IMR-90 (cell line): ENCODE data around the gene SMOC1. TPM values are rescaled to one million over a fixed set of nuclear protein-coding genes. Genes with fewer than 3 reads are reported as not detected.

Experiments used
- ATAC-seq: fragments of 200-7000 bp; cut with Tn5 transposase; 2 replicates; pipeline ENCODE4 v1.9.1; 2020; ENCODE audit warnings: low read depth, mild to moderate bottlenecking, moderate library complexity
- BruUV-seq: library from RNA; stranded (reverse); fragments of 400-500 nt; replicated peaks from 2 replicates; lab custom pipeline; 2021; lab: Mats Ljungman, UMichigan
- CTCF ChIA-PET: fragments of 300-600 bp; formaldehyde crosslinking; extraction: SDS; loops from one replicate; lab custom pipeline; 2021; ENCODE audit warnings: antibody characterized with exemption; lab: Yijun Ruan, JAX
- POLR2A ChIA-PET: fragments of 300-600 bp; sonication (Branson Sonifier 250); formaldehyde crosslinking; loops from one replicate; lab custom pipeline; 2022; ENCODE audit warnings: antibody characterized with exemption; ENCODE audit not compliant: unreplicated experiment; lab: Charles Lee
- DNase-seq: peaks from one replicate; pipeline ENCODE4 v3.0.0; 2013
- H2AFZ ChIP-seq: replicated peaks from 2 replicates; pipeline ENCODE3; 2013; ENCODE audit warnings: low read length, mild to moderate bottlenecking; ENCODE audit not compliant: poor library complexity
- H2AK5ac ChIP-seq: 2 replicates; pipeline ENCODE4 v1.6.1; 2013; ENCODE audit warnings: low read depth, low read length, inconsistent platforms
- H2AK9ac ChIP-seq: replicated peaks from 2 replicates; pipeline ENCODE3; 2013; ENCODE audit warnings: mild to moderate bottlenecking, low read depth, low read length, moderate library complexity; ENCODE audit not compliant: poor library complexity
- H2BK120ac ChIP-seq: 2 replicates; pipeline ENCODE4 v1.6.1; 2013; ENCODE audit warnings: low read depth, low read length, inconsistent platforms
- H2BK15ac ChIP-seq: 3 replicates; pipeline ENCODE4 v1.6.1; 2013; ENCODE audit warnings: low read depth, low read length, inconsistent platforms
- H2BK20ac ChIP-seq: 2 replicates; pipeline ENCODE4 v1.6.1; 2013; ENCODE audit warnings: low read depth, mild to moderate bottlenecking, inconsistent platforms, low read length, moderate library complexity
- H2BK5ac ChIP-seq: 2 replicates; pipeline ENCODE4 v1.6.1; 2013; ENCODE audit warnings: mild to moderate bottlenecking, low read depth, low read length, inconsistent platforms; ENCODE audit not compliant: poor library complexity, severe bottlenecking
- H3K14ac ChIP-seq: replicated peaks from 2 replicates; pipeline ENCODE4 v1.6.1; 2013; ENCODE audit warnings: low read depth, low read length, inconsistent platforms
- H3K18ac ChIP-seq: 2 replicates; pipeline ENCODE4 v1.6.1; 2013; ENCODE audit warnings: low read depth, low read length, control low read depth
- H3K23ac ChIP-seq: 2 replicates; pipeline ENCODE4 v1.6.1; 2013; ENCODE audit warnings: low read depth, low read length, inconsistent platforms
- H3K27ac ChIP-seq: 2 replicates; pipeline ENCODE4 v1.5.1; 2013; ENCODE audit warnings: mild to moderate bottlenecking, control low read depth, low read length; ENCODE audit not compliant: insufficient read depth
- H3K27me3 ChIP-seq: 2 replicates; pipeline ENCODE4 v1.6.1; 2013; ENCODE audit warnings: low read length; ENCODE audit not compliant: control insufficient read depth, insufficient read depth
- H3K36me3 ChIP-seq: 2 replicates; pipeline ENCODE4 v1.6.1; 2013; ENCODE audit warnings: low read length, mixed read lengths; ENCODE audit not compliant: control insufficient read depth, insufficient read depth
- H3K4ac ChIP-seq: 2 replicates; pipeline ENCODE4 v1.6.1; 2013; ENCODE audit warnings: low read depth, low read length, inconsistent platforms
- H3K4me1 ChIP-seq: 2 replicates; pipeline ENCODE4 v1.6.1; 2013; ENCODE audit warnings: low read length, mixed read lengths; ENCODE audit not compliant: control insufficient read depth, insufficient read depth
- H3K4me2 ChIP-seq: 2 replicates; pipeline ENCODE4 v1.6.1; 2013; ENCODE audit warnings: low read depth, mild to moderate bottlenecking, control low read depth, low read length, moderate library complexity
- H3K4me3 ChIP-seq: 2 replicates; pipeline ENCODE4 v1.5.1; 2013; ENCODE audit warnings: low read depth, mild to moderate bottlenecking, control low read depth, low read length, moderate library complexity; ENCODE audit not compliant: insufficient read depth
- H3K56ac ChIP-seq: 2 replicates; pipeline ENCODE4 v1.6.1; 2013; ENCODE audit warnings: low read length, inconsistent platforms; ENCODE audit not compliant: insufficient read depth; ENCODE audit errors: extremely low read depth
- H3K79me1 ChIP-seq, 2 experiments: 2 replicates each; pipeline ENCODE4 v1.6.1; 2013; ENCODE audit warnings: low read length in 2 of 2, inconsistent platforms in 1 of 2, low read depth in 1 of 2
- H3K9ac ChIP-seq: 2 replicates; pipeline ENCODE4 v1.6.1; 2013; ENCODE audit warnings: low read depth, low read length, control low read depth
- H3K9me1 ChIP-seq: 2 replicates; pipeline ENCODE4 v1.6.1; 2013; ENCODE audit warnings: low read length, inconsistent platforms; ENCODE audit not compliant: insufficient read depth
- H3K9me3 ChIP-seq: 2 replicates; pipeline ENCODE4 v1.6.1; 2013; ENCODE audit warnings: low read length; ENCODE audit not compliant: control insufficient read depth, insufficient read depth
- H4K20me1 ChIP-seq: 2 replicates; pipeline ENCODE4 v1.6.1; 2013; ENCODE audit warnings: low read length, inconsistent platforms; ENCODE audit not compliant: insufficient read depth
- H4K5ac ChIP-seq: 2 replicates; pipeline ENCODE4 v1.6.1; 2013; ENCODE audit warnings: mild to moderate bottlenecking, low read depth, low read length, control low read depth
- H4K8ac ChIP-seq, 2 experiments: 2 replicates each; pipeline ENCODE4 v1.6.1; 2013; ENCODE audit warnings: low read depth in 2 of 2, low read length in 2 of 2, control low read depth in 1 of 2, inconsistent platforms in 1 of 2
- H4K91ac ChIP-seq: 2 replicates; pipeline ENCODE4 v1.6.1; 2013; ENCODE audit warnings: low read depth, low read length, inconsistent platforms; ENCODE audit not compliant: insufficient read depth
- CHD1 ChIP-seq: IDR thresholded peaks from 2 replicates; pipeline ENCODE4 v1.6.1; 2012; ENCODE audit warnings: low read depth, low read length, improper control_type of control experiment
- SMC3 ChIP-seq: fragments of 150-350 bp; IDR thresholded peaks from 2 replicates; pipeline ENCODE4 v1.6.1; 2016; ENCODE audit warnings: low read depth, mild to moderate bottlenecking, antibody characterized with exemption, low read length, moderate library complexity
- WGBS, 2 experiments: methylation state at CpG; one replicate each; pipeline versions ENCODE4 v1.1.5 to v1.1.7; 2013; ENCODE audit warnings: missing lambda C conversion rate in 2 of 2; ENCODE audit not compliant: insufficient read length in 1 of 2; ENCODE audit errors: extremely low coverage in 2 of 2; 5-methylcytosine and 5-hydroxymethylcytosine counted together
- dilution Hi-C: fragments of 300-500 bp; cut with HindIII; formaldehyde crosslinking; loops from one replicate; pipeline ENCODE4 v1.14.3; 2018; ENCODE audit warnings: low sequenced_read_pairs; ENCODE audit not compliant: unreplicated experiment
- in situ Hi-C: fragments of 300-500 bp; cut with MboI; formaldehyde crosslinking; loops from 3 replicates; pipeline ENCODE4 v1.14.3; 2019; ENCODE audit warnings: low sequenced_read_pairs, inconsistent platforms, mixed read lengths
- intact Hi-C: fragments of 100-400 bp; cut with micrococcal nuclease; formaldehyde crosslinking; loops from 2 replicates; pipeline ENCODE4 v1.10.0; 2022
- polyA plus RNA-seq, 3 experiments: library from polyadenylated mRNA; depleted of rRNA; stranded (reverse); fragments of >200 nt; gene quantifications; 2 replicates each; pipeline ENCODE4 v1.2.3, GENCODE V29; 2012; ENCODE audit warnings: low replicate concordance in 1 of 3
- total RNA-seq: library from RNA; depleted of rRNA; stranded (reverse); fragments of >200 nt; gene quantifications from 2 replicates; pipeline ENCODE4 v1.2.3, GENCODE V29; 2012

SMOC1 gene
- total and polyA plus RNA-seq, 2 of the 4 experiments (the other 2 are of a cell fraction): 0.90 to 4.1 TPM

DNA sequence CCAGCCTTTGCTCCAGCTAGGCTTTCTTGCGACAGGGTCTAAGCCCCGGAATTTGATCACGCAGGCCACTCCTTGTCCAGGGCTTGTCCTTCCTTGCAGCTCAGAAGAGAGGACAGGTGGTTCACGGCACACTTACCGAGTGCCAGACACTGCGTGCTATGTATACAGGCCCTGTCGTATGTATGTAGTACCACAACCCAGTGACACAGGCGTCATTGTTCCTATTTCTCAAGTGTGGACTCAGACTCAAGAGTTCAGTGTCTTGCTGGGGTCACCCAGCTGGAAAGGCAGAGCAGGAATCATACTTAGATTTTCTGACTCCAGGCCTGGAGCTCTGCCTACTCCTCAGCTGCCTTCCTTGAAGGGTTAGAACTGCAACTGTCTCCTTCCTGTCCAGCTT, 153.9 kb downstream of the SMOC1 start:
- TF ChIP-seq CHD1 (no peak), SMC3 (no peak)
- Histone ChIP-seq H3K23ac (no peak overlapping the region), H2AK9ac (no peak overlapping the region), H4K20me1 (no peaks in the 10 kb centered on the region), H2BK120ac (no peak overlapping the region), H4K5ac (no peak overlapping the region), H3K18ac (no peak overlapping the region), H3K9ac (no peak overlapping the region), H2BK15ac (no peak overlapping the region), H3K9me1 (no peaks in the 10 kb centered on the region), H3K56ac (no peak overlapping the region), H2AK5ac (no peak overlapping the region), H3K4ac (no peak overlapping the region), H2AFZ (no peak overlapping the region), H3K4me3 (no peak overlapping the region), H3K79me1 (no peaks in the 10 kb centered on the region), H3K9me3 (no peaks in the 10 kb centered on the region), H4K91ac (no peak overlapping the region), H3K14ac (no peak overlapping the region), H3K4me1 (0 out of 2 replicates have a peak, but pooled peaks cover 2% of the 10 kb centered on the region), H3K27ac (no peak overlapping the region), H2BK5ac (no peak overlapping the region), H3K36me3 (peaks cover 3% of the 10 kb centered on the region; the same call in 1 of the 2 replicates), H3K27me3 (no peaks in the 10 kb centered on the region), H3K4me2 (no peak overlapping the region), H4K8ac (no peak overlapping the region), H2BK20ac (no peak overlapping the region)
- ATAC-seq (no peak), DNase-seq (no peak)
- in situ Hi-C loops (no loop called here), dilution Hi-C loops (no loop called here), intact Hi-C loops (no loop called here)
- CTCF ChIA-PET: interaction anchor here (1.3 kb wide), 1 partner anchor 41 kb away, joined by 3 read pairs; no protein-coding TSS in a partner anchor
- 68% methylated on average over 8 of the region's 8 CpGs; no CpG with 5 or more reads in 1 of the 2 experiments for WGBS, 2 experiments
- POLR2A ChIA-PET: no interaction called here
- no TSS peak for BruUV-seq
